NCI-H748 treated with DMSO at 0.1 percent for 48 hours (cell line): ENCODE results near the gene GPR176.
A peak's percentile ranks its signal among the peaks of the same experiment; 100 is the strongest.

Experiments
- DNase-seq: peaks from one replicate; lab custom pipeline; 2025; lab: John Stamatoyannopoulos, UW

GPR176 gene

GRCh38 chr15:39889601-39890000, 30.5 kb downstream of the GPR176 start:
- DNase-seq: no peak

GRCh38 chr15:39888809-39889208, 31.3 kb downstream of the GPR176 start:
- DNase-seq: no peak

- DNase-seq: no peak
Measured at GRCh38 chr15:39888243-39888642, 31.8 kb downstream of the GPR176 start.

GRCh38 chr15:39887832-39888231, 32.2 kb downstream of the GPR176 start:
- DNase-seq: no peak

- DNase-seq: no peak
Measured at GRCh38 chr15:39887211-39887610, 32.9 kb downstream of the GPR176 start.

GRCh38 chr15:39886418-39886817, 33.6 kb downstream of the GPR176 start:
- no peak for DNase-seq

- no peak for DNase-seq
Measured at GRCh38 chr15:39885099-39885777, 34.8 kb downstream of the GPR176 start.

GRCh38 chr15:39884351-39884750, 35.7 kb downstream of the GPR176 start:
- no peak for DNase-seq

GRCh38 chr15:39882602-39883001, 37.5 kb downstream of the GPR176 start:
- no peak for DNase-seq

- DNase-seq: no peak
Measured at GRCh38 chr15:39881790-39882189, 38.3 kb downstream of the GPR176 start.

- DNase-seq: no peak
Measured at GRCh38 chr15:39880718-39881387, 39.2 kb downstream of the GPR176 start.

- DNase-seq: no peak
Measured at GRCh38 chr15:39878406-39878785, 41.7 kb downstream of the GPR176 start.

GRCh38 chr15:39874890-39875549, 45.0 kb downstream of the GPR176 start:
- DNase-seq: peak; percentile 44

GRCh38 chr15:39873978-39874377, 46.1 kb downstream of the GPR176 start:
- DNase-seq: no peak

GRCh38 chr15:39870537-39870936, 49.5 kb downstream of the GPR176 start:
- no peak for DNase-seq

- no peak for DNase-seq
Measured at GRCh38 chr15:39869858-39870515, 50.1 kb downstream of the GPR176 start.

- no peak for DNase-seq
Measured at GRCh38 chr15:39869254-39869653, 50.8 kb downstream of the GPR176 start.

GRCh38 chr15:39868396-39868795, 51.7 kb downstream of the GPR176 start:
- DNase-seq: no peak

GRCh38 chr15:39864116-39864515, 56.0 kb downstream of the GPR176 start:
- no peak for DNase-seq

GRCh38 chr15:39860871-39861270, 59.2 kb downstream of the GPR176 start:
- no peak for DNase-seq

- DNase-seq: no peak
Measured at GRCh38 chr15:39860200-39860599, 59.9 kb downstream of the GPR176 start.

GRCh38 chr15:39859636-39860035, 60.4 kb downstream of the GPR176 start:
- no peak for DNase-seq

GRCh38 chr15:39857132-39857531, 62.9 kb downstream of the GPR176 start:
- no peak for DNase-seq
